GM12801 (cell line): ENCODE measurements around the gene ZNF311.

ENCODE experiments used
- CTCF ChIP-seq: IDR thresholded peaks from one replicate; pipeline ENCODE4 v1.5.1; 2011; ENCODE audit warnings: control low read depth; ENCODE audit not compliant: insufficient read length; ENCODE audit errors: extremely low read depth

ZNF311 gene

GRCh38 chr6:28996844-28997510, 8.1 kb downstream of the ZNF311 start:
- TF ChIP-seq CTCF: no peak

- TF ChIP-seq CTCF: no peak
Measured at GRCh38 chr6:28995093-28995650, 9.9 kb downstream of the ZNF311 start.

- no peak for TF ChIP-seq CTCF
Measured at GRCh38 chr6:28988536-28989311, 16.4 kb downstream of the ZNF311 start.

DNA sequence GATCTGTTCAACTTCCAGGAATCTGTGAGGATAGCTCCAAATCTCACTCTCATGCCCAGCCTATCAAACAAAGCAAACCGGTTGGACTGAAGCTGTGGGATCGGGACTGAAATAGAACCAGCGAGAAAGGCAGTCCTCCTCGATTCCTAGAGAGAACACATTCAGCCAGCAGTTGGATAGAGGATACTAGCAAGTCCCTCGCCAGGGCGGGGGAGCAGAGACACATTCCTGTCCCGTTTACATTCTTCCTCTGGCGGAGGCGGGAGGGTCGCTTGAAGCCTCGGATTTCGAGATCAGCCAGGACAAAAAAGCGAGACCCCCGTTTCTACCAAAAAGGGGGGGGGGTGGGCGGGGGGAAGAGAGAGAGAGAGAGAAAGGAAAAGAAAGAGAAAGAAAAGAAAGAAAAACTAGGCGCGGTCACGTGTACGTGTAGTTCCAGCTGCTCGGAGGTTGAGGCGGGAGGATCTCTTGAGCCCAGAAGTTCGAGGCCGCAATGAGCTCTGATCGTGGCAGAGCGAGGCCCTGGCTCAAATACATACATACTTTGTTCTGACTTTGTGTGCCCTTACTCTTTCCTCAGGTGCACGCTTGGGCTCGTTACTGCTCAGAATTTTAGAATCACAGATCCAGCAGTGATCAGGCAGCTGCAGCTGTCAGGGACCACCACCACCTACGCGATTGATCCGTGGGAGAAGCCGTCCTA, 19.5 kb downstream of the ZNF311 start:
- TF ChIP-seq CTCF: no peak

DNA sequence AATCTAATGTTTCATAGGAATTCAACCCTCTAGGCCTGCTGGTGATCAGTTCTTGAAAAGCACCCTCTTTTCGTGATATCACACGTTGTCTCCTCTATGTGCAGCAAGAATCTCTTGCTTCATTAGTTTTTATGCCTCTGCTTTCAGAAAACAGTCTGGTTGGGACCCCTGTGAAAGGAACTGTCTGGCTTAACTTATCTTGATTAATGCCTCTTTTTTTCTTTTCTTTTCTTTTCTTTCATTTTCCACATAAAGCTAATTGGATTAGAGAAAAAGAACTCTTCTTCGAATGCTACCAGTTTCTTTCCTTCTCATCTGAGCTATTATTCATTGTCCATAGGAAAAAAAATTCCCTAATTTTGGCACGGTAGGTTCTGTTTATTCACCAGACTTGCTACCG, 21.3 kb downstream of the ZNF311 start:
- no peak for TF ChIP-seq CTCF

GRCh38 chr6:28982476-28983266, 22.4 kb downstream of the ZNF311 start:
- no peak for TF ChIP-seq CTCF
